IPS-15b (cell line): Measurements from ENCODE around the gene AMZ2.
"Not testable (repeated sequence)": the region's sequence is repeated elsewhere in the genome, so short reads cannot be mapped to it uniquely, and the experiment has no call there.

Source experiments
- H3K27me3 ChIP-seq: one replicate; pipeline ENCODE4 v1.6.1; 2013; ENCODE audit warnings: low read length; ENCODE audit not compliant: control insufficient read depth, insufficient read depth
- H3K36me3 ChIP-seq: one replicate; pipeline ENCODE4 v1.6.1; 2013; ENCODE audit warnings: low read length; ENCODE audit not compliant: control insufficient read depth, insufficient read depth
- H3K4me1 ChIP-seq: one replicate; pipeline ENCODE4 v1.6.1; 2013; ENCODE audit warnings: mild to moderate bottlenecking, low read length; ENCODE audit not compliant: control insufficient read depth, insufficient read depth
- H3K4me3 ChIP-seq: one replicate; pipeline ENCODE4 v1.5.1; 2013; ENCODE audit warnings: low read depth, low read length
- H3K9ac ChIP-seq: one replicate; pipeline ENCODE4 v1.6.1; 2013; ENCODE audit warnings: low read depth, mild to moderate bottlenecking, low read length
- H3K9me3 ChIP-seq: one replicate; pipeline ENCODE4 v1.6.1; 2013; ENCODE audit warnings: mild to moderate bottlenecking, low read length; ENCODE audit not compliant: control insufficient read depth, insufficient read depth

The AMZ2 gene

DNA sequence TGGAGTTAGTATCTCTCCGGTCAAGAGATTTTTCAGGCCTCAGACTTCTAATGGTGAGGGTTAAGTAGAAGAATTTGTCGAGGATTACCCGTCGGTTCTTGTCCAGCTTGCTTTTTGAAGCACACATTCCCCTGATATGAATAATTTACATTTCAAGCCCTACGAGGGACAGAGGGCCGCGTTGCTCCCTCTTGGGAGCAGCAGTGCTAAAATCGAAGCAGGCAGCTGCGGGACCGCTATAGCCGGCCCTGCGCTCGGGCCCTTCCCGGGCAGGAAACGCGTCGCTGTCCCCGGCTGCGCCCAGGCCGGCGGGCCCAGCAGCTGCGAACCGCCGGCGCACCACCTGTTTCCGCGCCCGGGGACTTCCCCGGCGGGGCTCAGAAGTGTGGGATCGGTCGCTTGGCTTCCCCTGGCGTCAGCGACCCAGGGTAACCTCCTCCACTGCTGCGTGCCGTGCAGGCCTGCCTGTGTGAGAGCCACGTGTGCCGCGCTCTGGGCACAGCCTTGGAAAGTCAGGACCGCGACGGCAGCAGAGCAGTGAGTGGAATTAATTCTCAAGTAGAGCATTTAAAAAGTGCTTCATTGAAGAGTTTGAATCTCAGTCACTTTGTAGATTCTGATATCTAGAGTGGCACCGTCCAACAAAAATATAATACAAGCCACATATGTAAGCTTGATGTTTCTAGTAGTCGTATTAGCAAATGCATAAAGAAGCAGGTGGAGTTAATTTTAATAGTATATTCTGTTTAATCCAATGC, 11.2 kb downstream of the AMZ2 start:
- H3K9ac ChIP-seq, H3K4me1 ChIP-seq, H3K27me3 ChIP-seq, H3K9me3 ChIP-seq: not testable (repeated sequence)
- Histone ChIP-seq H3K4me3 (peak overlapping the region; percentile 41), H3K36me3 (peaks cover 10% of the 10 kb centered on the region)

GRCh38 chr17:68259648-68259951, 11.8 kb downstream of the AMZ2 start:
- Histone ChIP-seq H3K4me3 (peak overlapping the region; percentile 24), H3K36me3 (peaks cover 10% of the 10 kb centered on the region)
- H3K27me3 ChIP-seq, H3K9me3 ChIP-seq, H3K4me1 ChIP-seq, H3K9ac ChIP-seq: not testable (repeated sequence)

DNA sequence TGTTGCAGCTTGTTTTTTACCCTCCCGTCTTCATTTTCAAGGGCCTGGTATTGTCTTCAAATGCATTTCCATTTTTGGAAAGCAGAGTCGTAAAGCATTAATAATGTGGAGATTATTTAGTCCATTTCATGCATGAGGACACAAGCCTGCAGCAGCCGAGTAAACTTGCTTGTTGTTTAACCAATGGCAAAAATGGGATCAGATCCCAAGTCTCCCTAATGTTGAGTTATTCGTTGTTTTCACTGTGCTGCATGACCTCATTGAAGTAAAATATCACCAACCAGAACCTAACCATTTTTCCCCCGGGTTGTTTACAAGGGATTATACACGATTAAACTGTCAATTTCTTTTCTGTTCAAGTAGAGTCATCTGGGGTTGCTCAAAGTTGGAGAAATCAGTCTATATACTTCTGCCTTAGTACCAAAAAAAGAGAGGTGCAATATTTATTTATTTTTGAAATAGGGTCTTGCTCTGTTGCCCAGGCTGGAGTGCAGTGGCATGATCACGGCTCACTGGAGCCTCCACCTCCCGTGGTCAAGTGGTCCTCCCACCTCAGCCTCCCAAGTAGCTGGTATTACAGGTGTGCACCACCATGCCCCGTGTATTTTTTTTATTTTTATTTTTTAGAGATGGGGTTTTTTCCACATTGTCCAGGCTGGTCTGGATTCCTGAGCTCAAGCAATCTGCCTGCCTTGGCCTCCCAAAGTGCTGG, 12.4 kb downstream of the AMZ2 start:
- Histone ChIP-seq H3K9me3 (no peaks in the 10 kb centered on the region), H3K9ac (no peak overlapping the region), H3K36me3 (peaks cover 5% of the 10 kb centered on the region), H3K27me3 (peaks cover 4% of the 10 kb centered on the region), H3K4me3 (no peak overlapping the region), H3K4me1 (no peaks in the 10 kb centered on the region)

GRCh38 chr17:68262467-68262866, 14.6 kb downstream of the AMZ2 start:
- H3K9me3 ChIP-seq, H3K27me3 ChIP-seq, H3K9ac ChIP-seq, H3K4me3 ChIP-seq, H3K36me3 ChIP-seq, H3K4me1 ChIP-seq: not testable (repeated sequence)

DNA sequence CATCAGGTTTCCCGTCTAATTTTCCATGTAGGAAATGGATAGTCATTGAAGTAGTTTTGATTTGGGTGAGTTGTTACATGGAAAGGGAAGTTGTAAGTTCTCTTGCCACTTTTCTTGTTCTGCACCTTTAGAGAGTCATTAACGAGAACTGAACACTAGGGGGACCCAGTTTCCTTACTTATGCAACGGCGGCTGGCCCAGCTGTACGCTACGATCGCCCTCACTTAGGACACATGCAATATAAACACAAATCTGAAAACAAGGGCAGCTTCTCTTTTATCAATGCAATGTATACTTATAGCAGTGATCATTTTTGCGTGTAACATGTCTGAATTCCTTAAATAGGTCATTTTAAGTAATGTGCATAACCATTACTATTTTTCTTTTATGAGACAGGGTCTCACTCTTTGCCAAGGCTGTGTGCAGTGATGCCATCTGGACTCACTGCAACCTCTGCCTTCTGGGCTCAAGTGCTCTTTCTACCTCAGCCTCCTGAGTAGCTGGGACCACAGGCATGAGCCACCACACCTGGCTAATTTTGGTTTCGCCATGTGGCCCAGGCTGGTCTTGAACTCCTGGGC, 15.3 kb downstream of the AMZ2 start:
- H3K4me3 ChIP-seq, H3K4me1 ChIP-seq, H3K9ac ChIP-seq, H3K27me3 ChIP-seq, H3K9me3 ChIP-seq, H3K36me3 ChIP-seq: not testable (repeated sequence)

- H3K4me3 ChIP-seq, H3K36me3 ChIP-seq, H3K4me1 ChIP-seq, H3K27me3 ChIP-seq, H3K9me3 ChIP-seq, H3K9ac ChIP-seq: not testable (repeated sequence)
Observed at GRCh38 chr17:68265833-68266232, 18.0 kb downstream of the AMZ2 start.

GRCh38 chr17:68273722-68274121, 25.9 kb downstream of the AMZ2 start:
- no peaks in the 10 kb centered on the region for H3K4me1 ChIP-seq
- no peak overlapping the region for H3K4me3 ChIP-seq
- no peaks in the 10 kb centered on the region for H3K36me3 ChIP-seq
- H3K27me3 ChIP-seq, result no peaks in the 10 kb centered on the region
- H3K9ac ChIP-seq, result no peak overlapping the region
- peaks cover 4% of the 10 kb centered on the region for H3K9me3 ChIP-seq

DNA sequence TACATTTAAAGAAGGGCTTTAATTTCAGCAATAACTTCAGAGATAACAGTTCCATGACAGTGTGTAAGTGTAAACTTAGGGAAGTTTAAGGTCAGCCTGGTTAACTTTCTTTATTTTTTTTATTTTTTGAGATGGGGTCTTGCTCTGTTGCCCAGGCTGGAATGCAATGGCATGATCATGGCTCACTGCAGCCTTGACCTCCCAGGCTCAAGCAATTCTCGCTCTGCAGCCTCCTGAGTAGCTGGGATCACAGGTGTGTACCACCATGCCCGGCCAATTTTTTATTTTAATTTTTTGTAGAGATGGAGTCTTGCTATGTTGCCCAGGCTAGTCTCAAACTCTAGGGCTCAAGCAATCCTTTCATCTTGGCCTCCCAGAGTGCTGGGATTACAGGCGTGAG, 28.5 kb downstream of the AMZ2 start:
- H3K36me3 ChIP-seq, H3K9me3 ChIP-seq, H3K4me1 ChIP-seq, H3K27me3 ChIP-seq, H3K4me3 ChIP-seq, H3K9ac ChIP-seq: not testable (repeated sequence)

DNA sequence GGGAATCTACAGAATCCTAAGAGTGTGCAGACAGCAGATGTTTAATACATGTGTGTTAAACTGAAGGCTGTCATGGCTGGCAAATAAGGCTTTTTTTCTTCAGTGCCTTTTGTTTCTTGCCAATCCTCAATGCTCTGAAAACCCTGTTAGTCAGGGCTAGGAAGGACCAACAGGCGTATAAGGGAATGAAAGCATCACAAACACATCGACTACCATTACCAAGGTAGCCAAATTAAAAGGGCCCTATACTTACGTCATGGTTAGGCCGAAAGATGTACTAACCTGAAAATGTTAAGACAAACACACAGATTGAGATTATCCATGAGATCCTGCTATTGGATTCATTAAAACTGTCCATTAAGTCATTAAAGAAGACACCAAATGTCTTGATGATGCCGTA, 30.0 kb downstream of the AMZ2 start:
- no peaks in the 10 kb centered on the region for H3K36me3 ChIP-seq
- no peak overlapping the region for H3K9ac ChIP-seq
- no peak overlapping the region for H3K4me3 ChIP-seq
- H3K4me1 ChIP-seq, result no peaks in the 10 kb centered on the region
- no peaks in the 10 kb centered on the region for H3K27me3 ChIP-seq
- peaks cover 4% of the 10 kb centered on the region for H3K9me3 ChIP-seq

- not testable (repeated sequence) for H3K27me3 ChIP-seq, H3K9me3 ChIP-seq, H3K9ac ChIP-seq, H3K4me1 ChIP-seq, H3K36me3 ChIP-seq, H3K4me3 ChIP-seq
Observed at GRCh38 chr17:68281965-68282364, 34.1 kb downstream of the AMZ2 start.

- peaks cover 13% of the 10 kb centered on the region for H3K4me1 ChIP-seq
- no peak overlapping the region for H3K9ac ChIP-seq
- H3K9me3 ChIP-seq, result no peaks in the 10 kb centered on the region
- H3K4me3 ChIP-seq, result no peak overlapping the region
- H3K27me3 ChIP-seq, result peaks cover 24% of the 10 kb centered on the region
- no peaks in the 10 kb centered on the region for H3K36me3 ChIP-seq
Observed at GRCh38 chr17:68288375-68288774, 40.5 kb downstream of the AMZ2 start.

- peaks cover 17% of the 10 kb centered on the region for H3K4me1 ChIP-seq
- no peak overlapping the region for H3K4me3 ChIP-seq
- H3K27me3 ChIP-seq, result peaks cover 24% of the 10 kb centered on the region
- H3K36me3 ChIP-seq, result no peaks in the 10 kb centered on the region
- no peaks in the 10 kb centered on the region for H3K9me3 ChIP-seq
- no peak overlapping the region for H3K9ac ChIP-seq
Observed at GRCh38 chr17:68288804-68289203, 41.0 kb downstream of the AMZ2 start.
